ENCODE data around the gene APH1A.
"Not testable (repeated sequence)": the region's sequence is repeated elsewhere in the genome, so short reads cannot be mapped to it uniquely, and the experiment has no call there.

APH1A gene

DNA sequence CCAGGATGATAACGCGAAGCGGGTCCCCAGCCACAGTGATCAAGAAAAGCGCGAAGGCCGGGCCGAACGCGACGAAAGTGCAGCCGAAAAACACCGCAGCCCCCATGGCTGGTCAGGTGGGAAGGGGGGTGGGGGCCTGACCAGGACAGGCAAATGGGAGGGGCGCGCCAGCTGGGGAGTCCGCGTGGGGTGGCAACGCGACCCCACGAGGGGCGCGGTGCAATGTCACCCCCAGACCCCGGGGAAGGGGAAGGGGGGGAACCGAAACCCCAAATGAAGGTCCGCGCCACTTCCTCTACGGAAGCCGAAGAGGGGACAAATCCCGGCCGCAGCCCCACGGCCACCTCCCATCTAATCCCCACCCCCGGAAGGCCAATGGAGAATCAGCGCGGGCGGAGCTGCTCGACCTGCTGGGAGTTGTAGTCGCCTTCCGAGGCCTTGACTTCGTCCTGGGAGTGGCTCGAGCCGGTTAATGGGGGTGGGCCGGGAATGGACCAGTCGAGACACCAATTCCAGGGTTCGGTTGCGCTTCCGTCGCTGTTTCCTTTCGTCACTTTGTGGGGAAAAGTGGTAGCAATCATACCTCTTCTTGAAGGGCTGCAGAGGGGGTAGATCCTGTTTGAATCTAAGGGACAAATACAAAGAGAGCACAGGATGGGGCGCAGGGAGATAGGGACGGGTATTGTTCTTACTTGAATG, at the start of gene APH1A:
APH1A (minus strand) TSS at position 312 of the 699 bp plus-strand sequence; CDS start at position 106, 206 bp downstream.
- ATAC-seq: peak; percentile 99

DNA sequence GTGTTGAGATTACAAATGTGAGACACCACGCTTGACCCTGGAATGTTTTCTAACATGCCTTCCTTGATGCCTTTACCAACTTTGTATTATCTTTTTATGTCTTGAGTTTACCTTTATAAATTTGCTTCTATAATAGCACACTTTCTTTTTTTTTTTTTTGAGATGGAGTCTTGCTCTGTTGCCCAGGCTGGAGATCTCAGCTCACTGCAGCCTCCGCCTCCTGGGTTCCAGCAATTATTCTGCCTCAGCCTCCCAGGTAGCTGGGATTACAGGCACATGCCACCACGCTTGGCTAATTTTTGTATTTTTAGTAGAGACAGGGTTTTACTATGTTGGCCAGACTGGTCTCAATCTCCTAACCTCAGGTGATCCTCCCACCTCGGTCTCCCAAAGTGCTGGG, 45.9 kb upstream of the APH1A start:
- ATAC-seq: not testable (repeated sequence)

- ATAC-seq: no peak
Observed at GRCh38 chr1:150311762-150312161, 42.9 kb upstream of the APH1A start.

DNA sequence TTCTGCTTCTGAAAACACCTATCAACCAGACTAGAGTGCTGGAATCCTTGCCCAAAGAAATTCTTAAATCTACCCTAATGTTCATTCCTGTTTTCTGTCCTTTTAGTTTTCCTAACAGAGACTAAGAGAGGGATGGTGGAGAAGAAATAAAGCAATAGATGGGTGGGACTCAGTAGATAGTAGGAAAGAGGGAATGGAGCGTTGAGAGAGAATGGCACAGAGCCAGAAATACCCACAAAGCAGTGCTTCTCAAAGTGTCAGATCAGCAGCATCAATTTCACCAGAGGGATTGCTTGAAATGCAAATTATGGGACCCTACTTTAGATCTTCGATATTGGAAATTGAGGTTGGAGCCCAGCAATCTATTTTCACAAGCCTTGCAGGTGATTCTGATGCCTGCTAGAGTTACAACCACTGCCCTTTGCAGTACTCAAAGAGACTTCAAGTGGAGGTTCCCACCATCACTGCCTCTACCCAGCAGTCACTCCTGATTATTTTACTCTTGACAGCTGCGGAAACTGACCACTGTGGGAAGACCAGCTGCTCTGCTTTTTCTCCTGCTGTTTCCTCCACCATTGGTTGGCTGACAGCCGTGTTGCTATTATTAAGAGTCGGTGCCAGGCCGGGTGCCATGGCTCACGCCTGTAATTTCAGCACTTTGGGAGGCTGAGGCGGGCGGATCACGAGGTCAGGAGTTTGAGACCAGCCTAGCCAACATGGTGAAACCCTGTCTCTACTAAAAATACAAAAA, 41.1 kb upstream of the APH1A start:
- no peak for ATAC-seq

- not testable (repeated sequence) for ATAC-seq
Observed at GRCh38 chr1:150308585-150308984, 39.8 kb upstream of the APH1A start.

- ATAC-seq: no peak
Observed at GRCh38 chr1:150302902-150303301, 34.1 kb upstream of the APH1A start.

- no peak for ATAC-seq
Observed at GRCh38 chr1:150302338-150302737, 33.5 kb upstream of the APH1A start.

DNA sequence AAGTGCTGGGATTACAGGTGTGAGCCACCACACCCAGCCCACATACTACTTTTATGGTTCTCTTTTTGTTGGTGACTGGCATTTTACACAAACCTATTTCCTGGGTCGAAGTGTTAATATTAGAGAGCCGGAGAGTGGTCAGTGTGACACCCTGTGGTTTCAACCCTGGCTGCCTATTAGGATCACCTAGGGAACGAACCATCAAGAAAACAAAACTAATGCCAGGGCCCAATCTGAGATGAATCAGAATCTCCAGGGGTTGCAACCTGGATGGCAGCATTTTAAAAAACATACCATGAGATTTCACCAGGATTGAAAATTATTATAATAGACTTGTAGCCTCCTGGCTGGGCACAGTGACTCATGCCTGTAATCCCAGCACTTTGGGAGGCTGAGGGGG, 30.9 kb upstream of the APH1A start:
- no peak for ATAC-seq

DNA sequence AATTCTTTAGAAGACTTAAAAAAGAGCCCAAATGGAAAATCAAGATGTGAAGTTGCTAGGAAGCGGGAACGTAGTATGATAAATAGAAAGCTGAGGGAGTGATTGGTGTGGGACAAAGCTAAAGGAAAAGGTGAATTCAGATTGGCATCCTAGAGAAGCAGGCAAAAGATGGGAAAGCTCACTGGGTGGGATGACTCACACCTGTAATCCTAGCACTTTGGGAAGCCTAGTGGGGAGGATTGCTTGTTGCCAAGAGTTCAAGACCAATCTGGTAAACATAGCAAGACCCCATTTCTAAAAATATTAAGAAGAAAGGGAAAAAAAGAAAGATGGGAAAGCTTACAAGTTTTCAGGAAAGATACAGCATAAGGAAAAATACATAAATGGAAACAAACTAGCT, 26.7 kb upstream of the APH1A start:
- no peak for ATAC-seq

DNA sequence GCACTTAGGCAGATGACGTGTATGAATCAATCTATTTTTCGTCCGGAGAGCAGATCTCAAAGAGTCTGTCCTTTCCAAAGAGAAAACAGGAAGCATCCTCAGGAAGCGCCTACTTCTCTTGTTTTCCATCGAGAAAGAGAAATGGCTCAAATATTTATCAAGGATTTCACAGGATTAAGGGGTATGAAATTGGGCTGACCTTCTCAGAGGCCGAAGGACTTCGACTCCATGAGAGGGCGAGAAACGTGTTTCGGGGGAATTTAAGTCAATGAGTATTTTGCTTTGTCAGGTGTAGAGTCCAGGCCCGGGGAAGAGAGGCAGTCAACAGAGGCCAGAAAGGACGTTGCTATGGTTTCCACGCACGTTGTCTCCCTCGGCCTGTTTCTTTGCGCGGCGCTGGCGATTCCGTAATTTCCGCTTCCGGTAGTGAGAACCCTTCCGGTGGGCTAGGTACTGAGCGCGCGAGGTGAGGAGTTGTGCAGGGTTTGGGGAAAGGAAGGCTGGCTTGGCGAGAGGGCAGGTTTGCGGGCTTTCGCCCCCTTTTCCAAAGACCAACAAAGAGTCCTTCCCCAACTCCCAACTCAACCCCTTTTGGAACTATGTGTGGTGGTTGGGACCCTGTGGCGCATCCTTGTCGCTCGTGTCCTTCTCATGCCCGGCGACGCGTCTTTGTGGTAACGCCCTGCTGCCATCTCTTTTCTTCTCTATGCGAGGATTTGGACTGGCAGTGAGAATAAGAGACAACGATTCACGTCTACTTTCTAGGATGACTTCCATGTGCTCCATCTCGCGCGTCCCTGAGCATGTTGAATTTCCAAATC, 24.8 kb upstream of the APH1A start, which contains the start of gene MRPS21:
MRPS21 (plus strand) TSS at position 429 of the 821 bp plus-strand sequence. CDS start 506 bp downstream, outside the sequence.
- ATAC-seq: peak; percentile 99

DNA sequence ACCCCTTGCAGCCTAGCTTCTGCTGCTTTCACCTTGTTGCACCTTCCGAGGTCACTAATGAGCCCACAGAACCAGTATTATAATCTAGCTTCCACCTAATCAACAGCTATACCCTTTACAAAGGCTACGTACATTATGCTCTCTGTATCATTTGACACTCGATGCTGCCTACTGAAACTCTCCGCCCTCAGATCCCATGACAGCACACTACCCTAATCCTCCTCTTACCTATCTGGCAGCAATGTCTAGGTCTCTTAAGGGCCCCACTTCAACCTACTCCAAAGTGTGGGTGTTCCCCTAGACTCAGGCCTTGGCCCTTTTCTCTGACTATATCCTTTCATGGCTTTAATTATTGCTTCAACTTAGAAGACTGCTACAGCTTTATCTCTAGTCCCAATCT, 20.0 kb upstream of the APH1A start:
- ATAC-seq: no peak

DNA sequence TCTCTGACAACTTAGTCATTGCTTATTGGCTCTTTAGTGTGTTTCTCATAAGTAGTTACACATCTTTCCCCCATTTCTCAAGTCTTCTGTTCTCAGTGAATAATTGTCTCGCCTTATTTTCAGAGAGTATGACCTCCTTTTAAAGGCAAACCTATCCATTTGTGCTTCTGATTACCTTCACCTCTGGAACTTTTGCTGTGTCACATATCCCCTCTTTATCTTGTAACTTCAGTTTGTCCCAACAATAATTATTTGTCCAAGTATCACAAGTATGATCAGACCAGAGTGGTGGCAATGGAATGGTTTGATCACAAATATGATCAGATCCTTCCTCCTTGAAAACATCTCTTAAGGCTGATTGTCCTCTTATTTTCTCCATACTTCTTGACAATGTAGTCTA, 19.6 kb upstream of the APH1A start:
- ATAC-seq: no peak

DNA sequence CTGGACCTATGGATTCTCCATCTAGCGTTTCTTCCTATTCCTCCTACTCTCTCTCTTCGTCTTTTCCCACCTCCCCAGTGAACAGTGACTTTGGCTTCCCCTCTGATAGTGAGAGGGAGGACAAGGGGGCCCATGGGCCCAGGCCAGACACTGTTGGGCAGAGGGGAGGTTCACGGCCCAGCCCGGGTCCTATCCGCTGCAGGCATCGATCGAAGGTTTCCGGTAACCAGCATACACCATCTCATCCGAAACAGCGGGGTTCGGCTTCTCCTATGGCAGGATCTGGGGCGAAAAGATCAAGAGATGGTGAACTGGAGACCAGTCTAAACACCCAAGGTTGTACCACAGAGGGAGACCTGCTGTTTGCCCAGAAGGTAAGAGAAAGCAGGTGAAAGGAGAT, 14.4 kb upstream of the APH1A start:
- no peak for ATAC-seq

DNA sequence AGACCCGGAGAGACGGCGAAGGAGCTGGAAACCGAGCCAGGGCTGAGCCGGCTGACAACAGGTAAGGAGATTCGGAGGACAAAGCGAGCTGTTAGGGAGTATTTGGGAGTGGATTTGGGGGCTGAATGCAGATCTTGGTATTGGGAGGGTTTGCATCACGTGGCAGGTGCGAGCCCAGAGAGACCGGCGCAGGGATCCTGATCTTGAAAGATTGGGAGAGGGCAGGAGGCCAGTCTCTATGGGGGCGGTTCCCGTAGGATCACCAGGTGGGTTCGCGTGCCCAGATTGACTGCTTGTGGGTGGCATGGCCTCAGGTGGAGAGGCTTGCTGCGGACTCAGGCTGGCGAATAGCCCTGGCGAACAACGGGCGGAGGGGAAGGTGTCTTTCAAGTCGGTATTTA, 13.7 kb upstream of the APH1A start:
- ATAC-seq: no peak

DNA sequence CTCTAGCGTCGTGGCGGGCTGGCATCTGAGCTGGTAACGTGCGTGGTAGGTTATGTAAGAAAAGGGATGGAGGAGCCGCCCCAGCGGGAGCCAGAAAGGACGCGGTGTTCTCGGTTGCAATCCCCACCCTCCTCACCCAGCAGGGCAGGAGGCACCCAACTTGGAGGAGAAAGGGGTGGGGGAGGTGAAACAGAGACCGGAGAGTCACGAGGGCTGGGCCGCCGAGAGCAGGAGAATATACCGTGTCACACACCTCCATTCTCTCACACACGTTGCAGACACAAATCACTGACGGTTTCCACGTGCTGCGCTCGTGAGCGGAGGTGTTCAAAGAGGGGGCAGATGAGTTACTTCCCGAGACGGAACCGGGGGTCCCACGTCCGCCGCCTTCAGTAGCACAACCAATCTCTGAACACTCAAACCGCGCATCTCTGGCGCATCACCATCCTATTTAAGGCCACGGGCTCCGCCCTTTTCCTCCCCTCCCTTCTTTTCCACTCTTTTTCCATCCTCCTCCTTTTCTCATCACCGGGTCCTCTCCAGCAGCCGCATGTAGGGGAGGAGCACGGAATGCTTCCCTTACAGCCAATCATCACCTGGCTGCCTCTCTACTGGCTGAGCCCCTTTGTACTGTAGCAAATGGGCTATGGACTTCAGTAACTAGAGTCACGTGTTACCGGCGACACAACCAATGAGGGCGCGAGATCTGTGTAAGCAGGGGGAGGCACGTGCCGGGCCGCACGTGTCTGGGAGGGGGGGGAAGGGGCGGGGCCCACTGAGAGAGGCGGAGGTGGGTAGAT, 13.1 kb upstream of the APH1A start, which contains the start of gene CIART:
CIART (plus strand) TSS at position 797 of the 800 bp plus-strand sequence. CDS start 714 bp downstream, outside the sequence.
- ATAC-seq: peak; percentile 96 to 97

- peak; percentile 22 to 25 for ATAC-seq
Observed at GRCh38 chr1:150281221-150281757, 12.5 kb upstream of the APH1A start.

GRCh38 chr1:150280138-150280707, 11.4 kb upstream of the APH1A start:
- no peak for ATAC-seq

- no peak for ATAC-seq
Observed at GRCh38 chr1:150273311-150273710, 4.5 kb upstream of the APH1A start.

DNA sequence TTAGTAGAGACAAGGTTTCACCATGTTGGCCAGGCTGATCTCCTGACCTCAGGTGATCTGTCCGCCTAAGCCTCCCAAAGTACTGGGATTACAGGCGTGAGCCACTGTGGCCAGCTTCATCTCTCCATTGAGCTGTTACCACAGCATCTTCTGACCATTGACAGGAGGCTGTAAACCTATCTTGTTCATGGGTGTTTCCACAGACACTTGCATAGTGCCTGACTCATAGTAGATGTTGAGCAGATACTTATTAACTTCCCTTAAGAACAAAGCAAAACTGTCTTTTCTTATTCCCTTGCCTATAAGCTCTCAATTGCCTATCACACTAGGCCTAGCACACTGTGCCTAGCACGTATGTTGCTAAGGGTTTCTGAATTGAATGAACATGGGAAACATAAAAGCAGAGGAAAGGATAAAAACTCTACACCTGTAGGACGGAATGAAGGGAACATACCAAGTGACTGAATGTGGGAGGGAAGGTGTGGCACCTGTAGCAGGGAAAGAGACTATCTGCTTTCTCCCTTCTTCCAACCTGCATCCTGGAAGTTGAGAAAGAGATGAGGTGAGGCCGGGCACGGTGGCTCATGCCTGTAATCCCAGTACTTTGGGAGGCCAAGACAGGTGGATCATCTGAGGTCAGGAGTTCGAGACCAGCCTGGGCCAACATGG, 2.6 kb upstream of the APH1A start:
- ATAC-seq: no peak

GRCh38 chr1:150269451-150269850, 635 bp upstream of the APH1A start:
- ATAC-seq: no peak

DNA sequence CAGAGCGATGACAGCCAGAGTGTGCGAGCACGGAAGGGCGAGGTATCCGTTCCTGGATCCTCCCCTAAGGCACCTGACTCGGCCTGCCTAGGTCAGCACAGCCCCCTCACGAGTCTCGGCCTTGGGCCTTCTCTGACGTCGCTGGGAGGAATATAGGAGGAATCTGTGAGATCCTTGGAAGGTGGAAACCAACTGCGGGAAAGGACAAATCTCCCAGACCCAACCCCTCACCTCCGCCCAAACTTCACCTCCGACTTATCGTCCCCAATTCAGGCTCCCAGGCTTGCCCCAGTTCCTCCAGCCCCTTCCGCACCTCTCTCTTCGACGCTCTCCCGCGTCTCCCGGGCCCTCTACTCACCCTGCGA, 494 bp downstream of the APH1A start:
- ATAC-seq: peak; percentile 36 to 38
